GM18502 (cell line): ENCODE data around the gene ATP10B.
"Not testable (repeated sequence)": the region's sequence is repeated elsewhere in the genome, so short reads cannot be mapped to it uniquely, and the experiment has no call there.

Experiments used
- ATAC-seq: cut with Tn5 transposase; IDR thresholded peaks from one replicate; pipeline ENCODE4 v1.9.1; 2021; ENCODE audit warnings: mild to moderate bottlenecking; ENCODE audit not compliant: unreplicated experiment, poor library complexity

Gene ATP10B

GRCh38 chr5:160769301-160769700 lies 82.7 kb downstream of the ATP10B start:
- ATAC-seq = no peak

DNA sequence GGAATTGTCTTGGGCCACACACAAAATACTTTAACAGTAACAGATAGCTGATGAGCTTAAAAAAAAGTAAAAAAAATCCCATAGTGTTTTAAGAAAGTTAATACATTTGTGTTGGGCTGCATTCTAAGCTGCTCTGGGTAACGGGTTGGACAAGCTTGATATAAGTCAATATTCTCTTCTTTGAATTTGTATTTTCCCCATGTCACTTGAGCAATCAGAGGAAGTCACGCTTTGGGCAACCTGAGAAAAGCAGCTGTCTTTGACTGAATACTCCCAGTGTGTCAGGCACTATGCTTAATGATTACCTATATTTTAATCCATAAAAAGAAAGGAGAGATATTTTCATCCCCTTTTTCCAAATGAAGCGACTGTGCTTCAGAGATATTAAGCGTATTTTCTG lies 84.9 kb downstream of the ATP10B start:
- ATAC-seq = no peak

DNA sequence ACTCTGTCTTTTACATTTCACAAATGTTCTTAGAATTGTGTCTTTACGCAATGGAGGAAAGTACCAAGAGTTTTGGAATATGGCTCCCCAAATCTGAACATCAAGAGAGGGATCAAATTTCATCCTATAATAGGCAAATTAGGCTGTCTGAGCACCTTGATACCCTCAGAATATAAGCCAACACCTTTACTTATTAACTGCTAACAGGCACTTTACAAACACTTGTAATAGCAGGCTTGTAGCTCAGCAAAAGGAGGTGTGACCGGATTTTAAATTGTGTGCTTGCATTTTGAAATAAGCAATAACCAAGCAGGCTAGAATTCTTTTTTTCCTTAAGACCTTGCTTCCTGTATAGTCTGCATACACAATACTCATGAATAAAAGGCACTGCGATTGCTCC lies 92.0 kb downstream of the ATP10B start:
- ATAC-seq = no peak

- ATAC-seq = no peak
Observed at GRCh38 chr5:160757194-160757593, 94.8 kb downstream of the ATP10B start.

- no peak for ATAC-seq
Observed at GRCh38 chr5:160750938-160751657, 100.9 kb downstream of the ATP10B start.

- ATAC-seq = no peak
Observed at GRCh38 chr5:160749682-160750081, 102.3 kb downstream of the ATP10B start.

DNA sequence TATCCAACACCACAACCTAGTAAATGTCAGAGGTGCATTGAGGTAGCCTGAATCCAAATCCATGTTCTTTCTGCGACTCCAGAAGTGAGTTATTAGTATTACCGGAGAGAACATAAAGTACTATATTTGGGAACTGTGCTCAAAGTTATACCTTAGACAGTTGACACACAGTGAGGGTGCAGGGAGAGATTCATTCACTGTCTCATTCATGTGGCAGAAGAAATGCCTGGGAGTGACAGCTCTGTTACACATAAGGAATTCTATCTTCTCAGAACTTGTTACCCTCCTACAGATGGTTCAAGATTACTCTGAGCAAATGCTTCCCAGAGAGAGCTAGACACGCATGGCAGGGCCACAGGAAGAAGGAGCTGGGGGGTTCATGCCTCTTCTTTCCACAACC lies 103.0 kb downstream of the ATP10B start:
- no peak for ATAC-seq

DNA sequence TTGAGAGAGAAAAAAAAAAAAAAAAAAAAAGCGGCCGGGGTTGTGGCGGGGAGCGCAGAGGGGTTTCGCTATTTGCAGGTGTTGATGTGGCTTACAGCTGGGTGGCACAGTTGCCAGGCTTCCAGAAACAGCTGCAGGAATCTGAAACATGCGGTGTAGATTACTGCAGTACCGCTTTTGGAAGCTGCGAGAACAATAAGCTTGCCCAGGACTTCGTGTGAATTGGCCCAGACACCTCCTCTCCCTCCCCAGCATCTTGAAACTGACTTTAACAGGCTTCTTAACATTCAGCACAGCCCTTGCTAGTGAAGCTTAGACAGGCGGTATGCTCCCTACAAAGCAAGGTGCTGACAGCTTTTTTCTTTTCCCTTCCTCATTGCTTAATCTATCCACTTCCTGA lies 104.0 kb downstream of the ATP10B start:
- ATAC-seq = no peak

GRCh38 chr5:160747559-160747958 lies 104.5 kb downstream of the ATP10B start:
- ATAC-seq = no peak

GRCh38 chr5:160744268-160745101 lies 107.5 kb downstream of the ATP10B start:
- ATAC-seq = no peak

DNA sequence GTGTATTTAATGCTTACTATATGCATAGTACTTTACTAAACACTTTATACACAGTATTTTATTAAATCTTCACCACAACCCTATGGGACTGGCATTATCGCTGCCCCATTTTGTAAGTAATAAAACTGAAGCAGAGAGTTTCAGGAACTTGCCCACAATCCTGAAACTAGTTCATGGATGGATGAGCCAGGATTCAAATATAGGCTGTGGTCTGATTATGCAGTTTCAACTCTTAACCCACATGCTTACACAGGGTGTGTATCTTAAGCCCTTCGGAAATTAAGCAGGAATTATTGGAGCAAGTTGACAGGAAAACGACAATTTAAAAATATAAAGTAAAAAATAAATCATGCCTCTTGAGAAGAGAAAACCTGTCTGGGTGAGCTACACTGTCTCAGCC lies 109.0 kb downstream of the ATP10B start:
- ATAC-seq = peak; percentile 77

DNA sequence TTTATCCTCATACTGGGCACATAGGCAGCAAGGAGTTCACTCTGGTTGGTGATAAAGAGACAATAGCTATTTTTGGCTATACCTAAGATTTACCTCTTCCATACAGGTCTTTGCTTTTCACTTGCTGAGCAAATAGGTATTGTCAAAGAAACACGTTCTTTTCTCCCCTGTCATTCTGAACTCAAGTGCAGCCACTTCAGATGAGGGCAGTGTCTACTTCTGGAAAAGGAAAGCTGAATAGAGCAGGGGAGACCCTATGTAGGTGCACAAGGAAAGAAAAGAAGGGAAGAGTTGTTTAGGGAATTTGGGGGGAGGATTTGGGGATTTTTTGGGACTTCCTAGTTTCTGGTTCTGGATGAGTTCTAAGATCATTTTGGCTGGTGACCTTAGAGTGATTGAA lies 109.6 kb downstream of the ATP10B start:
- ATAC-seq = no peak

GRCh38 chr5:160727296-160727997 lies 124.6 kb downstream of the ATP10B start:
- ATAC-seq = no peak

GRCh38 chr5:160726721-160727120 lies 125.3 kb downstream of the ATP10B start:
- no peak for ATAC-seq

DNA sequence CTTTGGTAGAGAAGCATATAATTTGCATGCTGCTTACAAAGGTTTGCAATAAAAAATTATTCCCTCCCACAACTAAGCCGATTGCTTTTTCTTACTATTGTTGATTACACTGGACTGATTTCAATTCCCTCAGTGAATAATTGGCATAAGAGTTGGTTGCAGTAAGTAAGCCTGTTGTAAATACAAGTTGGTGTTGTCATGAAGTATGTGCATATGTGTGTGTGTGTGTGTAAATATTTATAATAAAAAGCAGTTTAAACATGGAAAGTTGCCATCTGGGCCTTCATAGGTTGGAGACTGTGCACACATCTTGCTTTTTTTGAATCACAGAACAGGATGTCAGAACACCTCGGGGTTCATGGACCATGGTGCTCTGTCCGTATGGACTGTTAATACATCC lies 131.2 kb downstream of the ATP10B start:
- ATAC-seq = no peak

DNA sequence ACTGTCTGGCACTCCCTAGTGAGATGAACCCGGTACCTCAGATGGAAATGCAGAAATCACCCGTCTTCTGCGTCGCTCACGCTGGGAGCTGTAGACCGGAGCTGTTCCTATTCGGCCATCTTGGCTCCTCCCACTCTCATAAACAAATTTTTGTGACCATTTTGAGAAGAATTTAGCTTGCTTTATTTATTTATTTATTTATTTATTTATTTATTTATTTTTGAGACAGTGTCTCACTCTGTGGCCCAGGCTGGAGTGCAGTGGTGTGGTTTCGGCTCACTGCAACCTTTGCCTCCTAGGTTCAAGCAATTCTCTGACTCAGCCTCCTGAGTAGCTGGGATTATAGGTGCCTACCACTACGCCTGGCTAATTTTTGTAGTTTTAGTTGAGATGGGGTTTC lies 136.5 kb downstream of the ATP10B start:
- not testable (repeated sequence) for ATAC-seq

DNA sequence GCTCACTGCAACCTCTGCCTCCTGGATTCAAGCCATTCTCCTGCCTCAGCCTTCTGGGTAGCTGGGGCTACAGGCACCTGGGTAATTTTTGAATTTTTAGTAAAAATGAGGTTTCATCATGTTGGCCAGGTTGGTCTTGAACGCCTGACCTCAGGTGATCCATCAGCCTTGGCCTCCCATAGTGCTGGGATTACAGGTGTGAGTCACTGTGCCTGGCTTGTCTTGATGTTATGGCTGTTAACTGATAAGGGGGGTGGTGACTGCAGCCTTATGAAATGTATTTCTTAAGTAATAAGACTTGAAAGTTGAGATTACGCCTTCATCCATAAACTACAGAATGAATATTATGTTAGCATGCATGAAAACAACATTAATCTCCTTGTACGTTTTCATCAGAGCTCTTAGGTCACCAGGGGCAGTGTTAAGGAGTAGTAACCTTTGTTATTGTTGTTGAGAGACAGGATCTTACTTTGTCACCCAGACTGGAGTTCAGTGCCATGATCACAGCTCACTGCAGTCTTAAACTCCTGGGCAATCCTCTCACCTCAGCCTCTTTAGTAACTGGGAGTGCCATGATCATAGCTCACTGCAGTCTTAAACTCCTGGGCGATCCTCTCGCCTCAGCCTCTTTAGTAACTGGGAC lies 148.3 kb downstream of the ATP10B start:
- no peak for ATAC-seq

GRCh38 chr5:160702934-160703333 lies 149.1 kb downstream of the ATP10B start:
- peak; percentile 92 for ATAC-seq

DNA sequence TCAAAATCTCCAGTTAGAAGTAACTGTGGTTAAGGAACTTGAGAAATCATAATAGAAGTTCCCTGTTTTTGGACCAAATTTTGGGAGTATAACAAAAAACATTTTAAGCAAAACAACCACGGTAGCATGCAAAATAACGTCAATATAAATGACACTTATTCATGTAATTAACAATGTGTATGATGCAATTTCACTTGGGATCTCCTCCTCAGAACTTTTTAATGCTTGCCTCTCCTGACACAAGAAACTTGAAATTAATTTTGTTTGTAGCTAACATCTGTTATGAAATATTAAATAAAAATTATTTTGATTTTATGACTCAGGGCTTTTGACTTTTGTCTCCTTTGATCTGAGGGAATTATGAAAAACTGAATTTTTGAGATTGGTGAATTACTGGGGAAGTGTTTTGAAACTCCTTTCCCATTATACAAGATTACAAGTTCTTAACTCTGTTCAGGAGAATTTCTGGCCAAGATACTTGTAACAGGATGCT lies 149.7 kb downstream of the ATP10B start:
- ATAC-seq = no peak

GRCh38 chr5:160701403-160701802 lies 150.6 kb downstream of the ATP10B start:
- no peak for ATAC-seq
